HepG2 (cell line): Measurements from ENCODE around the gene NCKAP1. TPM values are rescaled to one million over a fixed set of nuclear protein-coding genes. Genes with fewer than 3 reads are reported as not detected.

ENCODE experiments used
- BORCS8-MEF2B ChIP-seq: sonication (generic); formaldehyde crosslinking; IDR thresholded peaks from 2 replicates; pipeline ENCODE4 v1.8.0; 2022; ENCODE audit warnings: mild to moderate bottlenecking, missing genetic modification reagents
- CAMTA2 ChIP-seq: sonication (generic); formaldehyde crosslinking; IDR thresholded peaks from 2 replicates; pipeline ENCODE4 v1.4.0; 2020; ENCODE audit warnings: mild to moderate bottlenecking, missing genetic modification reagents, borderline replicate concordance
- CEBPB ChIP-seq: IDR thresholded peaks from 2 replicates; pipeline ENCODE4 v1.6.1; 2011; ENCODE audit warnings: low read depth, low read length, improper control_type of control experiment, borderline replicate concordance
- GLI4 ChIP-seq: sonication (generic); formaldehyde crosslinking; IDR thresholded peaks from 2 replicates; pipeline ENCODE4 v1.5.1; 2020; ENCODE audit warnings: missing genetic modification reagents, mild to moderate bottlenecking, moderate library complexity, borderline replicate concordance
- HDAC2 ChIP-seq: sonication (generic); formaldehyde crosslinking; IDR thresholded peaks from 2 replicates; pipeline ENCODE4 v1.4.0; 2020; ENCODE audit warnings: missing genetic modification reagents
- JUN ChIP-seq: sonication (generic); formaldehyde crosslinking; IDR thresholded peaks from 2 replicates; pipeline ENCODE4 v1.4.0; 2020; ENCODE audit warnings: mild to moderate bottlenecking, missing genetic modification reagents
- NCOA1 ChIP-seq: sonication (generic); formaldehyde crosslinking; IDR thresholded peaks from 2 replicates; pipeline ENCODE4 v1.9.0; 2021; ENCODE audit warnings: missing genetic modification reagents
- TEAD3 ChIP-seq: optimal IDR thresholded peaks from 2 replicates; pipeline ENCODE3; 2016; ENCODE audit warnings: borderline replicate concordance
- XBP1 ChIP-seq: sonication (generic); formaldehyde crosslinking; IDR thresholded peaks from 2 replicates; pipeline ENCODE4 v1.5.0; 2020; ENCODE audit warnings: missing genetic modification reagents
- polyA plus RNA-seq, 8 experiments: library from polyadenylated mRNA; depleted of rRNA in 3 of 8; stranded (reverse) in 7 of 8; unstranded in 1 of 8; fragments of >200 nt; fragmentation: Illumina TruSeq in 4 of 8; extraction: Trizol in 4 of 8; gene quantifications; 2 replicates each; pipeline versions ENCODE4 v1.2.1 to v1.2.3, GENCODE V29; 2011 to 2016; ENCODE audit warnings: low read depth in 4 of 8, missing spikeins in 1 of 8, mixed read lengths in 1 of 8; ENCODE audit not compliant: insufficient read depth in 1 of 8
- total RNA-seq, 5 experiments: library from RNA; depleted of rRNA; stranded (reverse); fragments of >200 nt; fragmentation: Illumina TruSeq; extraction: Trizol; gene quantifications; 2 replicates each; pipeline ENCODE4 v1.2.3, GENCODE V29; 2016; ENCODE audit warnings: low read depth in 1 of 5
- TF ChIP-seq, protein P1 (sequence below): sonication (generic); formaldehyde crosslinking; IDR thresholded peaks from 2 replicates; pipeline ENCODE4 v1.9.0; 2022; ENCODE audit warnings: low read depth, missing genetic modification reagents
- TF ChIP-seq, protein P2 (sequence below): sonication (generic); formaldehyde crosslinking; conservative IDR thresholded peaks from 2 replicates; pipeline ENCODE4 v1.4.0; 2020; ENCODE audit warnings: mild to moderate bottlenecking, missing genetic modification reagents, moderate library complexity
- TF ChIP-seq, protein P3 (sequence below): sonication (generic); formaldehyde crosslinking; IDR thresholded peaks from 2 replicates; pipeline ENCODE4 v1.4.0; 2020; ENCODE audit warnings: missing genetic modification reagents; ENCODE audit errors: not compliant biosample characterization
- TF ChIP-seq, protein P4 (sequence below): sonication (generic); formaldehyde crosslinking; IDR thresholded peaks from 2 replicates; pipeline ENCODE4 v1.9.0; 2021; ENCODE audit warnings: missing genetic modification reagents, borderline replicate concordance
- TF ChIP-seq, protein P5 (sequence below): sonication (generic); formaldehyde crosslinking; IDR thresholded peaks from 2 replicates; pipeline ENCODE4 v1.4.0; 2020; ENCODE audit warnings: missing genetic modification reagents

Gene NCKAP1
- total and polyA plus RNA-seq, 2 of the 13 experiments (the other 11 are each of a cell fraction or from before 2014, with no cell fraction given): 72.1 to 96.3 TPM

DNA sequence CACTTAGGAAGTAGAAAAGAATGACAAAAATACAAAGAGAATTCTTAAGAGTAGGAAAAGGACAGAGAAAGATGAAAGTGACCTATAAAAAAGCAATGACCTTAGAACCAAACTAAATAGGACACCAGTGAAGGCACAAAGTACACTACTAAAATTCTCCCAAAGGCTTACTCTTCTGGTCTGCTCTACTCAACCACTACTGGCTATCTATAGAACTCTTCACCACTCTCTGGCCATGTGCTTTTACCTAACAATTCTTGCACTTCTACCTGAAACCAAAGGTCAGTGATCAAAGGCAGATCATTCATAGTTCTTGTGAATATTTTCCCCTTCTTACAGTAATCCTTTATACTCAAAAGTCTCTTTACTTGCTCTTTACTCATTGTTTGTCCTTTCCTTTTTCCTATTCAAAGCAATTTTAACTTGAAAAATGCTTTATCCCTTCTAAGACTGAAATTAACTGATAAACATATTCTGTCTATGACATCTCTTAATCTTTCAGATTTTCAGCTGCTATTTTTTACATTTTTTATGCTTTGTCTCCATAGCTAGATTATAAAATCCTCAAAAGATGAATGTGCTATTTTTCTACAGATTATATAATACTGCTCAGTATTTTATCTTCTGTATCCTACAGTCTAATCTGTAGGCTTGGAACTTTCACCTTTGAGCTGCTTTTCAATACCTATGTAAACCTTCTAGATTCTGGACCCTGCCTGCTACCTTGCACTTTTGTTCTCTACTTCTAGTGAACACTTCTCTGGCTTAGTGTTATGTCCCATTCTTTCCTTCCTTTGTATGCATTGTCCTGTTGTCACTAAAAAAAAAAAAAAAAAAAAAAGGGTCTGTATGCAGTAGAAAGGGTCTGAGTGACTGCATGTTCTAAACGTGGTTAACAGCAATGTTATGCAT, 64.6 kb downstream of the NCKAP1 start (continued):
- TF ChIP-seq, protein P1, sequence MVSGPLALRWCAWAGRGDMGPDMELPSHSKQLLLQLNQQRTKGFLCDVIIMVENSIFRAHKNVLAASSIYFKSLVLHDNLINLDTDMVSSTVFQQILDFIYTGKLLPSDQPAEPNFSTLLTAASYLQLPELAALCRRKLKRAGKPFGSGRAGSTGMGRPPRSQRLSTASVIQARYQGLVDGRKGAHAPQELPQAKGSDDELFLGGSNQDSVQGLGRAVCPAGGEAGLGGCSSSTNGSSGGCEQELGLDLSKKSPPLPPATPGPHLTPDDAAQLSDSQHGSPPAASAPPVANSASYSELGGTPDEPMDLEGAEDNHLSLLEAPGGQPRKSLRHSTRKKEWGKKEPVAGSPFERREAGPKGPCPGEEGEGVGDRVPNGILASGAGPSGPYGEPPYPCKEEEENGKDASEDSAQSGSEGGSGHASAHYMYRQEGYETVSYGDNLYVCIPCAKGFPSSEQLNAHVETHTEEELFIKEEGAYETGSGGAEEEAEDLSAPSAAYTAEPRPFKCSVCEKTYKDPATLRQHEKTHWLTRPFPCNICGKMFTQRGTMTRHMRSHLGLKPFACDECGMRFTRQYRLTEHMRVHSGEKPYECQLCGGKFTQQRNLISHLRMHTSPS: no peak
- no peak for TF ChIP-seq HDAC2
- TF ChIP-seq, protein P2, sequence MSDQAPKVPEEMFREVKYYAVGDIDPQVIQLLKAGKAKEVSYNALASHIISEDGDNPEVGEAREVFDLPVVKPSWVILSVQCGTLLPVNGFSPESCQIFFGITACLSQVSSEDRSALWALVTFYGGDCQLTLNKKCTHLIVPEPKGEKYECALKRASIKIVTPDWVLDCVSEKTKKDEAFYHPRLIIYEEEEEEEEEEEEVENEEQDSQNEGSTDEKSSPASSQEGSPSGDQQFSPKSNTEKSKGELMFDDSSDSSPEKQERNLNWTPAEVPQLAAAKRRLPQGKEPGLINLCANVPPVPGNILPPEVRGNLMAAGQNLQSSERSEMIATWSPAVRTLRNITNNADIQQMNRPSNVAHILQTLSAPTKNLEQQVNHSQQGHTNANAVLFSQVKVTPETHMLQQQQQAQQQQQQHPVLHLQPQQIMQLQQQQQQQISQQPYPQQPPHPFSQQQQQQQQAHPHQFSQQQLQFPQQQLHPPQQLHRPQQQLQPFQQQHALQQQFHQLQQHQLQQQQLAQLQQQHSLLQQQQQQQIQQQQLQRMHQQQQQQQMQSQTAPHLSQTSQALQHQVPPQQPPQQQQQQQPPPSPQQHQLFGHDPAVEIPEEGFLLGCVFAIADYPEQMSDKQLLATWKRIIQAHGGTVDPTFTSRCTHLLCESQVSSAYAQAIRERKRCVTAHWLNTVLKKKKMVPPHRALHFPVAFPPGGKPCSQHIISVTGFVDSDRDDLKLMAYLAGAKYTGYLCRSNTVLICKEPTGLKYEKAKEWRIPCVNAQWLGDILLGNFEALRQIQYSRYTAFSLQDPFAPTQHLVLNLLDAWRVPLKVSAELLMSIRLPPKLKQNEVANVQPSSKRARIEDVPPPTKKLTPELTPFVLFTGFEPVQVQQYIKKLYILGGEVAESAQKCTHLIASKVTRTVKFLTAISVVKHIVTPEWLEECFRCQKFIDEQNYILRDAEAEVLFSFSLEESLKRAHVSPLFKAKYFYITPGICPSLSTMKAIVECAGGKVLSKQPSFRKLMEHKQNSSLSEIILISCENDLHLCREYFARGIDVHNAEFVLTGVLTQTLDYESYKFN (CRISPR knock-in tag): peak; percentile 38; the same call in 1 of the 2 replicates
- TF ChIP-seq TEAD3 (CRISPR knock-in tag): no peak
- TF ChIP-seq CEBPB: no peak
- no peak for TF ChIP-seq CAMTA2 (CRISPR knock-in tag)
- no peak for TF ChIP-seq XBP1 (CRISPR knock-in tag)
- TF ChIP-seq BORCS8-MEF2B (CRISPR knock-in tag): no peak
- TF ChIP-seq, protein P3, sequence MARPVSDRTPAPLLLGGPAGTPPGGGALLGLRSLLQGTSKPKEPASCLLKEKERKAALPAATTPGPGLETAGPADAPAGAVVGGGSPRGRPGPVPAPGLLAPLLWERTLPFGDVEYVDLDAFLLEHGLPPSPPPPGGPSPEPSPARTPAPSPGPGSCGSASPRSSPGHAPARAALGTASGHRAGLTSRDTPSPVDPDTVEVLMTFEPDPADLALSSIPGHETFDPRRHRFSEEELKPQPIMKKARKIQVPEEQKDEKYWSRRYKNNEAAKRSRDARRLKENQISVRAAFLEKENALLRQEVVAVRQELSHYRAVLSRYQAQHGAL: no peak
- no peak for TF ChIP-seq NCOA1 (CRISPR knock-in tag)
- TF ChIP-seq JUN (CRISPR knock-in tag): no peak
- TF ChIP-seq, protein P4, sequence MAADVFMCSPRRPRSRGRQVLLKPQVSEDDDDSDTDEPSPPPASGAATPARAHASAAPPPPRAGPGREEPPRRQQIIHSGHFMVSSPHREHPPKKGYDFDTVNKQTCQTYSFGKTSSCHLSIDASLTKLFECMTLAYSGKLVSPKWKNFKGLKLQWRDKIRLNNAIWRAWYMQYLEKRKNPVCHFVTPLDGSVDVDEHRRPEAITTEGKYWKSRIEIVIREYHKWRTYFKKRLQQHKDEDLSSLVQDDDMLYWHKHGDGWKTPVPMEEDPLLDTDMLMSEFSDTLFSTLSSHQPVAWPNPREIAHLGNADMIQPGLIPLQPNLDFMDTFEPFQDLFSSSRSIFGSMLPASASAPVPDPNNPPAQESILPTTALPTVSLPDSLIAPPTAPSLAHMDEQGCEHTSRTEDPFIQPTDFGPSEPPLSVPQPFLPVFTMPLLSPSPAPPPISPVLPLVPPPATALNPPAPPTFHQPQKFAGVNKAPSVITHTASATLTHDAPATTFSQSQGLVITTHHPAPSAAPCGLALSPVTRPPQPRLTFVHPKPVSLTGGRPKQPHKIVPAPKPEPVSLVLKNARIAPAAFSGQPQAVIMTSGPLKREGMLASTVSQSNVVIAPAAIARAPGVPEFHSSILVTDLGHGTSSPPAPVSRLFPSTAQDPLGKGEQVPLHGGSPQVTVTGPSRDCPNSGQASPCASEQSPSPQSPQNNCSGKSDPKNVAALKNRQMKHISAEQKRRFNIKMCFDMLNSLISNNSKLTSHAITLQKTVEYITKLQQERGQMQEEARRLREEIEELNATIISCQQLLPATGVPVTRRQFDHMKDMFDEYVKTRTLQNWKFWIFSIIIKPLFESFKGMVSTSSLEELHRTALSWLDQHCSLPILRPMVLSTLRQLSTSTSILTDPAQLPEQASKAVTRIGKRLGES (CRISPR knock-in tag): no peak
- TF ChIP-seq GLI4: no peak
- TF ChIP-seq, protein P5, sequence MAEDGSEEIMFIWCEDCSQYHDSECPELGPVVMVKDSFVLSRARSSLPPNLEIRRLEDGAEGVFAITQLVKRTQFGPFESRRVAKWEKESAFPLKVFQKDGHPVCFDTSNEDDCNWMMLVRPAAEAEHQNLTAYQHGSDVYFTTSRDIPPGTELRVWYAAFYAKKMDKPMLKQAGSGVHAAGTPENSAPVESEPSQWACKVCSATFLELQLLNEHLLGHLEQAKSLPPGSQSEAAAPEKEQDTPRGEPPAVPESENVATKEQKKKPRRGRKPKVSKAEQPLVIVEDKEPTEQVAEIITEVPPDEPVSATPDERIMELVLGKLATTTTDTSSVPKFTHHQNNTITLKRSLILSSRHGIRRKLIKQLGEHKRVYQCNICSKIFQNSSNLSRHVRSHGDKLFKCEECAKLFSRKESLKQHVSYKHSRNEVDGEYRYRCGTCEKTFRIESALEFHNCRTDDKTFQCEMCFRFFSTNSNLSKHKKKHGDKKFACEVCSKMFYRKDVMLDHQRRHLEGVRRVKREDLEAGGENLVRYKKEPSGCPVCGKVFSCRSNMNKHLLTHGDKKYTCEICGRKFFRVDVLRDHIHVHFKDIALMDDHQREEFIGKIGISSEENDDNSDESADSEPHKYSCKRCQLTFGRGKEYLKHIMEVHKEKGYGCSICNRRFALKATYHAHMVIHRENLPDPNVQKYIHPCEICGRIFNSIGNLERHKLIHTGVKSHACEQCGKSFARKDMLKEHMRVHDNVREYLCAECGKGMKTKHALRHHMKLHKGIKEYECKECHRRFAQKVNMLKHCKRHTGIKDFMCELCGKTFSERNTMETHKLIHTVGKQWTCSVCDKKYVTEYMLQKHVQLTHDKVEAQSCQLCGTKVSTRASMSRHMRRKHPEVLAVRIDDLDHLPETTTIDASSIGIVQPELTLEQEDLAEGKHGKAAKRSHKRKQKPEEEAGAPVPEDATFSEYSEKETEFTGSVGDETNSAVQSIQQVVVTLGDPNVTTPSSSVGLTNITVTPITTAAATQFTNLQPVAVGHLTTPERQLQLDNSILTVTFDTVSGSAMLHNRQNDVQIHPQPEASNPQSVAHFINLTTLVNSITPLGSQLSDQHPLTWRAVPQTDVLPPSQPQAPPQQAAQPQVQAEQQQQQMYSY (CRISPR knock-in tag): no peak
